Psoas muscle (tissue), 8 donors: ENCODE data around the gene CLCF1. TPM values are rescaled to one million over a fixed set of nuclear protein-coding genes. Genes with fewer than 3 reads are reported as not detected.

Experiments
- ATAC-seq, 4 donors: fragments of 200-7000 bp; cut with Tn5 transposase; one replicate each; pipeline ENCODE4 v1.9.1; 2020; ENCODE audit warnings: moderate library complexity in 3 of 4, mild to moderate bottlenecking in 2 of 4
- DNase-seq, 2 donors: peaks; one replicate each; pipeline ENCODE4 v3.0.0-alpha.2; 2020
- H3K27ac ChIP-seq: fragments of 200-600 bp; one replicate; pipeline ENCODE4 v1.8.0; 2022
- H3K27me3 ChIP-seq, 3 donors: fragments of 200-600 bp in 1 of 3; one replicate each; pipeline versions ENCODE4 v1.6.1 to v1.8.0; 2013 to 2022; ENCODE audit warnings: low read length in 2 of 3, mild to moderate bottlenecking in 2 of 3, moderate library complexity in 1 of 3; ENCODE audit not compliant: insufficient read depth in 3 of 3
- H3K36me3 ChIP-seq, 2 donors: fragments of 200-600 bp in 1 of 2; one replicate each; pipeline versions ENCODE4 v1.6.1 to v1.8.0; 2013 to 2022; ENCODE audit warnings: low read depth in 1 of 2, mild to moderate bottlenecking in 1 of 2, moderate library complexity in 1 of 2; ENCODE audit not compliant: insufficient read depth in 1 of 2
- H3K4me1 ChIP-seq: fragments of 200-600 bp; one replicate; pipeline ENCODE4 v1.8.0; 2022
- H3K4me3 ChIP-seq: fragments of 200-600 bp; one replicate; pipeline ENCODE4 v1.8.0; 2022; ENCODE audit warnings: mild to moderate bottlenecking
- H3K9me3 ChIP-seq: fragments of 200-600 bp; one replicate; pipeline ENCODE4 v1.8.0; 2022
- CTCF ChIP-seq: fragments of 200-600 bp; IDR thresholded peaks from one replicate; pipeline ENCODE4 v1.8.0; 2022; ENCODE audit warnings: antibody characterized with exemption
- WGBS, 3 donors: extraction: QIAGEN DNeasy Blood & Tissue Kit; methylation state at CpG; one replicate each; pipeline versions ENCODE4 v1.1.6 to v1.1.7; 2013; 5-methylcytosine and 5-hydroxymethylcytosine counted together
- intact Hi-C, 2 donors: fragments of 100-400 bp; cut with DNase I; formaldehyde crosslinking; loops; one replicate each; pipeline versions ENCODE4 v1.11.0 to v1.14.2; 2022
- polyA plus RNA-seq, 3 donors: library from polyadenylated mRNA; stranded (reverse); fragments of 200-250 nt; gene quantifications; one replicate each; pipeline ENCODE4 v1.2.3, GENCODE V29; 2013
- total RNA-seq, 4 donors: library from RNA; stranded (reverse); fragmentation: NEBNext Ultra II Directional in 2 of 4; extraction: Animal tissue kit (Norgen Biotek cat#: 25700) in 2 of 4; gene quantifications; one replicate each; pipeline versions ENCODE4 v1.2.1 to v1.2.4, GENCODE V29; 2021 to 2023
- donor health status: healthy with polysubstance abuse.
- donor health status: DM: no; HTN: no; CAD: no; lungs with moderate emphysema.
- donor health status: Bipolar disorder and iron deficiency.
- donor health status: healthy.
- donor health status: DM: yes; HTN: yes; CAD: no.
- donor health status: DM: no; HTN: no; CAD: no.
- donor health status: DM: no; HTN: no; CAD: no.
- donor health status: DM: yes; HTN: yes; CAD: no.

CLCF1 gene
- total and polyA plus RNA-seq, 7 donors: 0.44 to 6.5 (median 0.69) TPM

DNA sequence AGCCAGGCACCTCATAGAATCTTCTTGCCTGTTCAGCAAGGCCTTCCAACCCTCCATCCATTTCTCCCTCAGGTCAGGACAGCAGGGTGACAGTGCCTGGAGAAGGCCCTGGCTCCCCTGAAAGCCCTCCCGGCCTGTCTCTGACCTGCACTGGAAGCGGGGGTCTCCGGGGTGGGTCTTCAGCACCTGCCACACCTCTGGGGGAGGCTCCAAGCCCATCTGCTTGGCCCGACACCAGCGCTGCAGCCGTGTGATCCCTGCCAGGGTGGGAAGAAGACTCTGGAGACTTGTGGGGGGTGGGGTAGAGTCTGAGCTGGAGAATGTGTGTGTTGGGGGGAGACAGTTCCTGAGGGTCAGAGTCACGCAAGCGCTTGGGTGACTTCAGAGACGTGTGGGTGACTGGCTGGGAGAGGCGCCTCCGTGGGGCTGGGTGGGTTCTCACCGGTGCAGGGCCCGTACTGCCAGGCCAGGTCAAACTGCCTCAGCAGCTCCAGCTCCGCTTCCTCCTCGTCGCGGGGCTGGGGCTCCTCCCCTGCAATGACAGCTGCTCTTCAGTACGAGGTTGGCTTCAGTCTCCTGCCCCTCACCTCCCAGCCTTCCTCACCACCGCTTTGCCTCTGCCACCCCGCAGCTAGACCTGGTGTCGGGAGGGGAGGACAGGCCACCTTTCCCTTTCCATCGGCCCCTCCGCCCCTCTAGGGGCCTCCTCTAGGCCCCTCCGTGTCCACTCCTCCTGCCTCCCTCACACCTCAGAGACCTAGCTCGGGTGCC, 20.7 kb downstream of the CLCF1 start:
- intact Hi-C loops: no loop called here
- Histone ChIP-seq H3K36me3 (no peaks in the 10 kb centered on the region), H3K4me3 (peak overlapping the region; percentile 81), H3K9me3 (no peaks in the 10 kb centered on the region), H3K4me1 (peaks cover 54% of the 10 kb centered on the region), H3K27me3 (no peaks in the 10 kb centered on the region), H3K27ac (peak overlapping the region; percentile 99)
- 5 to 6% (median 5%) methylated on average over 22 to 25 of the region's 25 CpGs for WGBS, 3 donors
- ATAC-seq (peak; percentile 21 to 50 (median 40)), DNase-seq (no peak)
- no peak for TF ChIP-seq CTCF

DNA sequence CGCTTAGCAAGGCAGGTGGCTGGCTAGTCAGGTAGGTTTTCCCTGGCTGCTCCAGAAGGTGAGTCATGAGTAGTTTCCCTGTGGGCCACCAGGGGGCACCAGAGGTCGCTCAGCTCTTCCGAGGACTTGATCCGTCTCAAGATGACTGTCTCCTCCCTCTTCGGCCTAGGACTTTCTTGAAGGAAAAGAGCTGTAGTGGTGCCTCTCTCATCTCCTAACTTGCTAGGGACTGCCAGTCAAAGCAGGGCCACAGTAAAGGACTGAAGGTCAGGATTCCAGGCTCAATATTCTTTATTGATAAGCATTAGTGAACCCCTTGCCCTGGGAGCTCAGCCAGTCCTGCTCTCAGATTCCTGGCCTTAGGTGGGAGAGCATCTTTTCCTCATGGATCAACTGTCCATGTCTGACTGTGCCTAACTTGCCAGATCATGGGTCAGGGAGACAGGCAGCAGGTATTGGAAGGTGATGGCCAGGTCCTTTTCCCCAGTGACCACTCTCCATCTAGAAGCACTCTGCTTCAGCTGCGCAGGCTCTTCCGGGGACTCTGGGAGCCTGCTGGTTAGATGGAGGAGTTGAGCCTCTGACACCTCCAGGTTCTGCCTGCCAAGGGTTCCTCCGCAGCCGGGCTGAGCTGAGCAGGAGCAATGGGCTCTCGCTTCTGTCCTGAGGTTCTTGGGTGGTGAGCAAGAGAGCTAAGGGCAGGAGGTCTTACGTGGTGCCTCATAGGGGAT, 22.0 kb downstream of the CLCF1 start:
- peaks cover 47% of the 10 kb centered on the region for H3K4me1 ChIP-seq
- no peaks in the 10 kb centered on the region for H3K36me3 ChIP-seq
- H3K27me3 ChIP-seq: no peaks in the 10 kb centered on the region
- TF ChIP-seq CTCF: peak; percentile 94
- DNase-seq: peak; percentile 62 to 80
- H3K27ac ChIP-seq: peak overlapping the region; percentile 99
- peak in 3 of 4 donors; percentile 44 to 49 (median 49) for ATAC-seq
- H3K4me3 ChIP-seq: peak overlapping the region; percentile 81
- intact Hi-C loops: no loop called here
- H3K9me3 ChIP-seq: no peaks in the 10 kb centered on the region
- WGBS, 3 donors: 49 to 54% (median 50%) methylated on average over 11 of the region's 11 CpGs

- TF ChIP-seq CTCF: no peak
- Histone ChIP-seq H3K4me1 (peaks cover 32% of the 10 kb centered on the region), H3K27ac (no peak overlapping the region), H3K9me3 (no peaks in the 10 kb centered on the region), H3K36me3 (no peaks in the 10 kb centered on the region), H3K4me3 (no peak overlapping the region), H3K27me3 (no peaks in the 10 kb centered on the region)
- 87 to 94% (median 93%) methylated on average over 4 of the region's 4 CpGs for WGBS, 3 donors
- DNase-seq (no peak), ATAC-seq (no peak)
- intact Hi-C loops: no loop called here
Observed at GRCh38 chr11:67349928-67350465, 23.4 kb downstream of the CLCF1 start.

- H3K27ac ChIP-seq: no peak overlapping the region
- no peaks in the 10 kb centered on the region for H3K9me3 ChIP-seq
- ATAC-seq: no peak
- no peak for TF ChIP-seq CTCF
- intact Hi-C loops: no loop called here
- no peaks in the 10 kb centered on the region for H3K36me3 ChIP-seq
- DNase-seq: no peak
- H3K27me3 ChIP-seq: no peaks in the 10 kb centered on the region
- 76 to 85% (median 81%) methylated on average over 2 of the region's 2 CpGs for WGBS, 3 donors
- no peak overlapping the region for H3K4me3 ChIP-seq
- peaks cover 27% of the 10 kb centered on the region for H3K4me1 ChIP-seq
Observed at GRCh38 chr11:67349457-67349856, 23.9 kb downstream of the CLCF1 start.
